Motor neuron (in vitro differentiated cells): ENCODE measurements around the gene SNRPB. TPM values are rescaled to one million over a fixed set of nuclear protein-coding genes. Genes with fewer than 3 reads are reported as not detected.
A peak's percentile ranks its signal among the peaks of the same experiment; 100 is the strongest.

ENCODE experiments used
- ATAC-seq, 8 experiments: fragments of 200-7000 bp; cut with Tn5 transposase; replicated peaks in 6 of 8; 2 replicates each; pipeline ENCODE4 v1.8.0; 2021; ENCODE audit warnings: mild to moderate bottlenecking in 8 of 8, moderate library complexity in 8 of 8
- H3K27ac ChIP-seq, 2 donors: fragments of 250-450 bp; sonication (Bioruptor Pico); 2 replicates each; pipeline ENCODE4 v1.9.0; 2021; ENCODE audit warnings: antibody characterized with exemption in 2 of 2, mild to moderate bottlenecking in 2 of 2, moderate library complexity in 1 of 2
- H3K4me1 ChIP-seq, 2 donors: fragments of 250-450 bp; sonication (Bioruptor Pico); replicated peaks in 1 of 2; 2 replicates each; pipeline ENCODE4 v1.6.1; 2021; ENCODE audit warnings: antibody characterized with exemption in 2 of 2, mild to moderate bottlenecking in 2 of 2, moderate library complexity in 1 of 2
- H3K4me3 ChIP-seq, 5 donors: fragments of 250-450 bp; sonication (Bioruptor Pico); 2 replicates each; pipeline ENCODE4 v1.9.0; 2021; ENCODE audit warnings: antibody characterized with exemption in 5 of 5, mild to moderate bottlenecking in 5 of 5, moderate library complexity in 4 of 5
- WGBS, 10 experiments: fragments of 450-650 bp; shearing (Covaris generic); methylation state at CpG; one replicate each; pipeline ENCODE4 v1.0.0; 2022; 5-methylcytosine and 5-hydroxymethylcytosine counted together
- in situ Hi-C, 9 experiments: fragments of 400-800 bp; cut with MboI; loops; one replicate each; pipeline ENCODE4 v1.15.0; 2021; ENCODE audit warnings: low sequenced_read_pairs in 9 of 9, low pct_unique_long_range_greater_than_20kb in 2 of 9; ENCODE audit not compliant: unreplicated experiment in 9 of 9
- total RNA-seq, 8 experiments: library from RNA; unstranded; fragments of 300-600 nt; gene quantifications; 2 replicates each; pipeline versions ENCODE4 v1.2.3 to v1.2.4, GENCODE V29; 2022

Gene SNRPB
- total RNA-seq, 8 experiments from 2014 or later = 80.4 to 299 (median 151) TPM

- 46 to 100% (median 65%) methylated on average over 1 to 8 of the region's 11 CpGs; no CpG with 5 or more reads in 3 of the 10 experiments for WGBS, 10 experiments
- Histone ChIP-seq H3K4me3 (peak overlapping the region; percentile 49 to 80 (median 77)), H3K4me1 (peaks cover 15 to 17% of the 10 kb centered on the region in 2 donors), H3K27ac (no peak overlapping the region)
- in situ Hi-C loops = loop anchor here in 6 of 9 experiments (25.0 kb wide), 4 partner anchors 256 to 706 kb away; no protein-coding TSS in a partner anchor
- ATAC-seq = no peak
Observed at GRCh38 chr20:2468581-2469407, 1.8 kb downstream of the SNRPB start.

GRCh38 chr20:2467412-2467811 is 3.2 kb downstream of the SNRPB start:
- 65 to 100% (median 100%) methylated on average over 1 to 5 of the region's 5 CpGs; no CpG with 5 or more reads in 4 of the 10 experiments for WGBS, 10 experiments
- Histone ChIP-seq H3K4me1 (peaks cover 15 to 17% of the 10 kb centered on the region in 2 donors), H3K4me3 (no peak overlapping the region), H3K27ac (no peak overlapping the region)
- no peak for ATAC-seq
- in situ Hi-C loops = loop anchor here in 6 of 9 experiments (25.0 kb wide), 4 partner anchors 255 to 705 kb away; no protein-coding TSS in a partner anchor

DNA sequence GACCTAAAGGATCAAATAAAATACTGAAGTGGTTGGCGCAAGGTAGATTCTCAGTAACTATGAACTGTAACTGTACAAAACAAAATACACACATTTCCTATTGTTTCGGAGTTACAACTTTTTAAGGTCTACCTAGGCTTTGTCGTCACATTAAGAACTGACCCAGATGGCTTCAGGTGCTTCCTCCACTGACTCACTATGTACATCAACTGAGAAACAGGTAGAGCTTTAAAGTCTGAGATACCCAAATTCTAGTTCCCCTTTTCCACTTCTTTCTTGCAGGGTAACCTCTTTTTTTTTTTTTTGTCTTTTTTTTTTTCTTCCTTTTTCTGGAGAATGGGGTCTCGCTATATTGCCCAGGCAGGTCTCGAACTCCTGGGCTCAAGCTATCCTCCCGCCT is 5.5 kb downstream of the SNRPB start:
- Histone ChIP-seq H3K4me1 (peaks cover 10 to 14% of the 10 kb centered on the region in 2 donors), H3K27ac (no peak overlapping the region), H3K4me3 (no peak overlapping the region)
- WGBS, 10 experiments = 86 to 100% (median 98%) methylated on average over 2 to 5 of the region's 6 CpGs; no CpG with 5 or more reads in 2 of the 10 experiments
- in situ Hi-C loops = loop anchor here in 6 of 9 experiments (25.0 kb wide), 4 partner anchors 253 to 703 kb away; no protein-coding TSS in a partner anchor
- ATAC-seq = no peak

GRCh38 chr20:2463616-2464365 is 6.8 kb downstream of the SNRPB start:
- WGBS, 10 experiments = 92 to 100% (median 98%) methylated on average over 1 to 7 of the region's 9 CpGs; no CpG with 5 or more reads in 2 of the 10 experiments
- in situ Hi-C loops = loop anchor here in 6 of 9 experiments (25.0 kb wide), 4 partner anchors 251 to 701 kb away; no protein-coding TSS in a partner anchor
- no peak for ATAC-seq
- Histone ChIP-seq H3K4me1 (peaks cover 4 to 6% of the 10 kb centered on the region in 2 donors), H3K27ac (no peak overlapping the region), H3K4me3 (no peak overlapping the region)

DNA sequence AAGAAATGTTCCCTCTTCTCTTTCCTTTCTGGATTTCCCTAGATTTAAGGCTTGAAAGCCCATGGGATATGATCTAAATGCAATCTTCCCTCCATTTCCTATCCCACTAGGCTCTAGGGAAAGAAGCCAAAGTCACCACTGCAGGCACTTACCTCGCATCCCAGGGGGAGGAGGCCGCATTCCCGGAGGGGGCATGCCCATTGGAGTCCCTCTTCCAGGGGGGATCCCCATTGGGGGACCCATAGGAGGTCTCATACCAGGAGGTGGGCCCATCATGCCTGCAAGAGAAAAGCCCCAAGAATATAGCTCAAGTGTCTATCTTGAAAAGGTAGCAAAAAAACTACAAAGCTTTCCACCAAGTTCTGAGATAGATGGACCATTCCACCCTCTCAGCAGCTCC is 8.1 kb downstream of the SNRPB start:
- no peak for ATAC-seq
- WGBS, 10 experiments = 80 to 100% (median 90%) methylated on average over 1 to 3 of the region's 3 CpGs; no CpG with 5 or more reads in 6 of the 10 experiments
- Histone ChIP-seq H3K27ac (no peak overlapping the region), H3K4me3 (no peak overlapping the region), H3K4me1 (no peaks in the 10 kb centered on the region)
- in situ Hi-C loops = loop anchor here in 6 of 9 experiments (25.0 kb wide), 4 partner anchors 250 to 700 kb away; no protein-coding TSS in a partner anchor

DNA sequence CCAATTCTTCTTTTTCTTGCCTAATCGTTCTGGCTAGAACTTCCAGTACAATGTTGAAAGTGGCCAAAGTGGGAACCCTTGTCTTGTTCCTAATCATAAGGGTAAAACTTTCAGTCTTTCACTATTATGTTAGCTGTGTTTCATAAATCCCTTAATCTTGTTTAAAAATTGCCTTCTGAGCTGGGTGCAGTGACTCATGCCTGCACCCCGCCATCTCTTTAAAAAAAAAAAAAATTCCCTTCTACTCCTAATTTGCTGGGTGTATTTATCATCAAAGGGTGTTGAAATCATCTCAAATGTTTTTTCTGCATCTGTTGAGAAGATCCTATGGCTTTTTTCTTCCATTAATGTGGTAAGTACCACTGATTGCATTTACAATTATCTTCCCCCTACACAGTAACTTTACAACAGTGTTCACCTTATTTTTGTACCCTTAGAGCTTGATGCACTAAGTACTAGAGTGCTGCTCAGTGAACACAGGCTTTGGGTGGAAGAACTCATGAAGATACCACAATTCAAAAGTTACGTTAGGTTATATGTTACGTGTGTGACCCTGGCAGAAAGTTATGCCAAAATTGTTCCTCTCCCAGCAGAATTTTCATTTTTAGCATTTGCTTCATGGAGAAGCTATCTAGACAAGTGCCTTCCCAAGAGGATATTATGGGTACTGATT is 9.7 kb downstream of the SNRPB start:
- no peaks in the 10 kb centered on the region for H3K4me1 ChIP-seq
- in situ Hi-C loops = loop anchor here in 6 of 9 experiments (25.0 kb wide), 4 partner anchors 249 to 699 kb away; no protein-coding TSS in a partner anchor
- 85 to 100% (median 94%) methylated on average over 2 to 4 of the region's 4 CpGs for WGBS, 10 experiments
- no peak for ATAC-seq
- no peak overlapping the region for H3K27ac ChIP-seq
- no peak overlapping the region for H3K4me3 ChIP-seq

DNA sequence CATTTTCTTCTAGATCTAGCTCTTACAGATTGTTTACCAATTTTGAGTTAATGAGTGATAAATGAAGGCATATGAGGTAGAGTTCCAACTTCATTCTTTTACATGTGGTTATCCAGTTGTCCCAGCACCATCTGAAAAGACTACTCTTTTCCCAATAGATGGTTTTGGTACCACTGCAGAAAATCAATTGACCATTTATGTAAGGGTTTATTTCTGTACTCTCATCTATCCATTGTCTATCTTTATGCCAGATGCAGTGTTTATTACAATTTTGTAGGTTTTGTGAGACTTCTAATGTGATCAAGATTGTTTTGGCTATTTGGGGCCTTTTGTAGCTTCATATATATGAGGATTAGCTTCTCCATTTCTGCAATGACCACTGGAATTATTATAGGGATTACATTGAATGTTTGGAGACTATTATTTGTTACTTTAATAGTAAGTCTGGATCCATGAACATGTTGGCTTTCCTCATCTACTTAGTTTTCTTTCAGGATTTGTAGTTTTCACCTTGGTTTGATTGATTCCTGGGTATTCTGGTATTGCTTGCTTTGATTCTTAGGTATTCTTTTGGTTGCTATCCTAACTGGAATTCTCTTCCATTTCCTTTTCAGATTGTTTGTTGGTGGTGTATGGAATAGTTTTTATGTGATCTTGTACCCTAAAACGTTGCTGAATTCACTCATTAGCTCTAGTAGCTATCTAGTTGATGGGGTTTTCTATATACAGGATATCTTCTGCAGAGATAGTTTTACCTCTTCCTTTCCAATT is 10.4 kb downstream of the SNRPB start:
- in situ Hi-C loops = loop anchor here in 6 of 9 experiments (25.0 kb wide), 4 partner anchors 248 to 698 kb away; no protein-coding TSS in a partner anchor
- no peak for ATAC-seq
- Histone ChIP-seq H3K4me1 (no peaks in the 10 kb centered on the region), H3K27ac (no peak overlapping the region), H3K4me3 (no peak overlapping the region)
- 29 to 100% (median 85%) methylated on average over 1 of the region's 1 CpG; no CpG with 5 or more reads in 2 of the 10 experiments for WGBS, 10 experiments

GRCh38 chr20:2458919-2459499 is 11.6 kb downstream of the SNRPB start:
- in situ Hi-C loops = loop anchor here in 6 of 9 experiments (25.0 kb wide), 4 partner anchors 247 to 697 kb away; no protein-coding TSS in a partner anchor
- Histone ChIP-seq H3K4me3 (no peak overlapping the region), H3K4me1 (no peaks in the 10 kb centered on the region), H3K27ac (no peak overlapping the region)
- no peak for ATAC-seq
- 75 to 100% (median 96%) methylated on average over 1 to 3 of the region's 3 CpGs; no CpG with 5 or more reads in 3 of the 10 experiments for WGBS, 10 experiments

DNA sequence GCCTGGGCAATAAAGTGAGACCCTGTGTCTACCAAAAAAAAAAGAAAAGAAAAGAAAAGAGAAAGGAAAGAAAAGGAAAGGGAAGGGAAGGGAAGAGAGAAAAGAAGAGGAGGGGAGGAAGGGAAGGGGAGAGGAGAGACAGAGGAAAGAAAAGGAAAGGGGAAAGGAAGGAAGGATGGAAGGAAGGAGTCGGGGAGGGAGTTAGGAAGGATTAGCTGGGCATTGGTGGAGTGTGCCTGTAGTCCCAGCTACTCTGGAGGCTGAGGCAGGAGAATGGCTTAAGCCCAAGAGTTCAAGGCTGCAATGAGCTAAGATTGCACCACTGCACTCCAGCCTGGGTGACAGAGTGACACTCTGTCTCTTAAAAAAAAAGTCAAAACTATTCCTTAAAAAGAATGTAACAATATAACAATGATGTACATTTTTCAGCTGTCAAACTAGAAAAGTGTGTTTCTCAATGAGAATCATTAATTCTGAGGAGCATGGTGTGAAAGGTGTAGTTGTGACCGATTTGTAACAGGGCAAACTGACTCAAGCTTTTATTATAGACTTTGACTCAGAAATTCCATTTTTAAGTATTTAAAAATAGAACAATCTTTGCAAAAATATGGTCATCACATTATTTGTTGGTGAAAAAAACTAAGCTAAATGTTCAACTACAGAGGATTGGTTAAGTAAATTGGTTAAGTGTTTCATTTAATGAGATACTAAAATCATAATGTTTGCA is 14.7 kb downstream of the SNRPB start:
- 0 to 100% (median 75%) methylated on average over 1 to 2 of the region's 2 CpGs; no CpG with 5 or more reads in 1 of the 10 experiments for WGBS, 10 experiments
- in situ Hi-C loops = loop anchor here in 6 of 9 experiments (25.0 kb wide), 4 partner anchors 244 to 694 kb away; no protein-coding TSS in a partner anchor

GRCh38 chr20:2453792-2454191 is 16.8 kb downstream of the SNRPB start:
- in situ Hi-C loops = loop anchor here in 6 of 9 experiments (25.0 kb wide), 4 partner anchors 241 to 691 kb away; no protein-coding TSS in a partner anchor

More for the DNA sequence above, 14.7 kb downstream of the SNRPB start:
- Histone ChIP-seq H3K4me1 (no peaks in the 10 kb centered on the region), H3K27ac (no peak overlapping the region), H3K4me3 (no peak overlapping the region)
- no peak for ATAC-seq

More at GRCh38 chr20:2453792-2454191, 16.8 kb downstream of the SNRPB start:
- ATAC-seq = no peak
- no peak overlapping the region for H3K27ac ChIP-seq
- no peaks in the 10 kb centered on the region for H3K4me1 ChIP-seq
- no peak overlapping the region for H3K4me3 ChIP-seq
- WGBS, 10 experiments = 59 to 83% (median 72%) methylated on average over 1 to 3 of the region's 3 CpGs; no CpG with 5 or more reads in 2 of the 10 experiments
